NCI-H2029 treated with DMSO at 0.1 percent for 48 hours (cell line): Measurements from ENCODE around the gene DDX4.
A peak's percentile ranks its signal among the peaks of the same experiment; 100 is the strongest.
"Not testable (repeated sequence)": the region's sequence is repeated elsewhere in the genome, so short reads cannot be mapped to it uniquely, and the experiment has no call there.

Source experiments
- DNase-seq: peaks from one replicate; lab custom pipeline; 2025; lab: John Stamatoyannopoulos, UW

Gene DDX4

DNA sequence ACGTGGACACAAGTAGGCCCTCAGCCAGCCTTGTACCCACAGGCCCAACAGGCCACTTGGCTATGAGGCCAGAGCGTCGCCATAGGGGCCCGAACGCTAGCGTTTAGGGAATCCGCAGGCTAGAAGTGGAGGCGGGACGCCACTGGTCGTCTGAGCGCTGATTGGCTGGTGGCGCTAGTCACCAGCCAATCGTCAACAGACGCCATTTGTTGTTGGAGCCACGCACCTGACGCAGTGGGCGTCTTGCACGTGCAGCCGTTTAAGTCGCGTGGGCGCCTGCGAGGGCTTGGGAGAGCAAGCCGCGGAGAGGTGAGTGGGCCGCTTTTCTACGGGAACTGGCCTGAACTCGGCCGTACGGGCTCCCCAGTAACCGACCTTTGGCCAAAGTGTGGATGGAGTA, at the start of gene DDX4:
Gene DDX4, plus strand, starts transcription at position 269 of the 400 bp plus-strand sequence. CDS start 903 bp downstream, outside the sequence.
- no peak for DNase-seq

DNA sequence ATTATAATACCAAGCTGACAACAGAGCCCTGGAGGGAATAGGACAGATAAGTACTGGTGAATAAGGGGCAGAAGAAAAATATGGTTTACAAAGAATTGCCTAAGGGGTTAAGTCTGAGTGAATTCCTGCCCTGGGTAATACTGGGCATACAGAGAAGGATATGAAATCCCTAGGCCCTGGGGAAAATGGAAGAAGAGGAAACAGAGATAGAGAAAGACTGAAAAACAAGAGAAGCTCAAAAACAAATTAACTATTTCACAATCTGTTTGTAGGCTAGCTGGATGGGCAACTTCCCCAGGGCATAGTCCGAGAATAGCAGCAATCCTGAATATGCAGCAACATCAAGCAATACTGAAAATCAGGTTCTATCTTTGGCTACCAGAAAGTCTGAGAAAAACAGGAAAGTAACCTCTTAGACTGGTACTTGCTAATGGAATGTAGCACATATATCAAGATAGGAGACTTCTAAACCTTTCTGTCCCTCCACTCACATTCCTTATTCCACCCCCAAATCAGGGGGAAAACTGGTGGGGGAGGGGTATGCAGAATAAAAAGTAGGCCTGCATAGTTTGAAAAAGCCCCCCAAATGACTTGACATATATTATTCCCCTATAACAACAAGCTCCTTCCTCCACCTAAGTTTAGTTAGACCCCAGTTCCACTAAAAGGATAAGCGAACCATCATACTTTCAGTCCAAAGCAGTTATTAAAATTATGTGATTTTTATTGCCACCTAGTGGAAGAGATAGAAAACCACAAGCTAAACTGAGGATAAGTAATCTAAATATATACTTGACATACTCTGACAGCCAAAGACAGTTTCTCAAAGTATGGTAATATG, 46.4 kb upstream of the DDX4 start:
- peak; percentile 59 for DNase-seq

DNA sequence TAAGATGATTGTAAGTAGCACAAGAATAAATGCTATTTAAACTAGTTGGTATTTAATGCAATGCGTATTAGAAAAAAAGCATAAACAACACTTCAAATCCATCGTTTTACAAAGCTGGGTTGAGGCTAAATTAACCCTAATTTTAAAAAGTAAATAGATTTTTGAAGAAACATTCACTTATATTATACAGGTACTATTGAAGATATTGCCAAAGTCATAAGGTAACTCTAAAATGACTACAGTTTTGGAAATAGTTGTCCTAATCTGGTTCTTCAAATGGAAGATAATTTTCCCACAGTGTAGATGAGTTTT, 45.8 kb upstream of the DDX4 start:
- no peak for DNase-seq

DNA sequence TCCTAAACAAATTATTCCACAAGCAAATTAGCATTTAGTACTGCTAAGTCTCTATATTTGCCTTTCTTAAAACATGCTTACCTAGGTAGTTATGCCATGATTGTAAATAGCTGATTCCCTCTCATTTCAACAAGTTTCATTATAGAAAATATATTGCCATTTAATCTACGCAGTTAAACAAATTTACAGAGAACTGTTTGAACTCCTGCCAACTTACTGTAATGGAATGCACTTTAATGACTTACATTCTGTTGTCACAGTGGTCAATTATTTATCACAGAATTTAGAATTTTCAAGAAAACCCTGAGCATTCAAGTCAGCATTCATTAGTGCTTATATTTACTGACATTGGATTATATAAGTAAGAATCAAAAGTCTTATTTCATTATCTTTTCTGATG, 45.4 kb upstream of the DDX4 start:
- no peak for DNase-seq

DNA sequence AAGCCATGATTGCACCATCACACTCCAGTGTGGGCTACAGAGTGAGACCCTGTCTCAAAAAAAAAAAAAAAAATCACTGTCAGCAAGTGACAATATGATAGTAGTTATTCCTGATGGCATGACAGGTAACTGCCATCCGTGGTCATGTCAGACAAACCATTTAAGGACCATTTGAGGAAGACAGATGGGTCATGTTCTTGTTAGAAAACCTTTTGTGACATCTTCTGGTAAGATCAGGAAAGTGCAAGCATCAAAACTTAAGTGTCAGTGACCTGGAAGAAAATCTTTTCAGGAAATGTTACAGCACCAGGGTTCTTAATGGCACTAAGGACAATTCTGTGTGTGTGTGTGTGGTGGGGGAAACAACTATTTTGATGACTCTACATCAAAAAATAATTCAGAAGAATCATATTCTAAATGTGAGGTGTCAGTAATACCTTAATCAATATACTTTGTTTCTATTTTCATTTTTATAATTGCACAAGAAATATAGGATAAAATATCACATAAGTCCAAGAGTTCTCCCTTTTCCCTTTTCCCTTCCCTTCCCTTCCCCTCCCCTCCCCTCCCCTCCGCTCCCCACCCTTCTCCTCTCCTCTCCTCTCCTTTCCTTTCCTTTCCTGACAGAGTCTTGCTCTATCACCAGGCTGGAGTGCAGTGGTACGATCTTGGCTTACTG, 43.6 kb upstream of the DDX4 start:
- DNase-seq, result no peak

DNA sequence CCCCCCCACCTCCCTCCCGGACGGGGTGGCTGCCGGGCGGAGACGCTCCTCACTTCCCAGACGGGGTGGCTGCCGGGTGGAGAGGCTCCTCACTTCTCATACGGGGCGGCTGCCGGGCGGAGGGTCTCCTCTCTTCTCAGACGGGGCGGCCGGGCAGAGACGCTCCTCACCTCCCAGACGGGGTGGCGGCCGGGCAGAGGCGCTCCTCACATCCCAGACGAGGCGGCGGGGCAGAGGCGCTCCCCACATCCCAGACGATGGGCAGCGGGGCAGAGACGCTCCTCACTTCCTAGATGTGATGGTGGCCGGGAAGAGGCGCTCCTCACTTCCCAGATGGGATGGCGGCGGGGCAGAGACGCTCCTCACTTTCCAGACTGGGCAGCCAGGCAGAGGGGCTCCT, 41.2 kb upstream of the DDX4 start:
- DNase-seq, result not testable (repeated sequence)

DNA sequence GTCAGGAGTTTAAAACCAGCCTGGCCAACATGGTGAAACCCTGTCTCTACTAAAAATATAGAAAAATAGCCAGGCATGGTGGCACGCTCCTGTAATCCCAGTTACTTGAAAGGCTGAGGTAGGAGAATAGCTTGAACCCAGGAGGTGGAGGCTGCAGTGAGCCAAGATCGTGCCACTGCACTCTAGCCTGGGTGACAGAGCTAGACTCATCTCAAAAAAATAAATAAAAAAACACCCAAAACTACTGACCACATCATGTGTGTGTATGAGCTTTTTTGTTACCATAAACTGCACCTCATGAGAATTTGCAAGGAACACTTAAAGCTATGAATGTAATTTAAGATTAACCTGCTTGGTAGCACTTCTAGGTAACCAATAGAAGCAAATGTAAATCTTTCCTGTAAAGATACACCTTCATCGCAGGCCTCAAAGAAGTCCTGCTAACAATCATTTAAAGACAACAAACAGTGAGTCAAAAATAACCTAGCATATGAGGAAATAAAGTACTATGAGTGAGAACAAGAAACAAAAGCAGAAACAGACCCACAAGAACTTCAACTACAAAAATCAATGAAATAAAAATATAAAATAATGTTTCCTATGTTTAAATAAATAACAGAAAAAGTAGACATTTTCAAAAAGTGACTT, 38.7 kb upstream of the DDX4 start:
- DNase-seq, result no peak

DNA sequence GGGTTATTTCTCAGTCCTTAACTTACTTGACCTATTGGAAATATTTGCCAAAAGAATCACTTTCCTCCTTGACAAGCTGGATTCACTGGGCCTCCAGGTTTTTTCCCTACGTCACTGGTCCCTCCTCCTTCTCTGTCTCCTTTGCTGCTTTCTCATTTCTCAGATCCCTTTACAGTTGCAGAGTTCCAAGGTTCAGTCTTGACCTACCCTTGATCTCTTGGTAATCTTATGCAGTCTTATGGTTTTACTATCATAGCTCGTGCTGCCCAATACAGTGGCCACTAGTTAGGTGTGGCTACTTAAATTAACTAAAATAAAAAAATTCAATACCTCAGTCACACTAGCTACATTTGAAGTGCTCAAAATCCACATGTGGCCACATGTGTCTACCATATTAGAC, 37.1 kb upstream of the DDX4 start:
- DNase-seq, result no peak

DNA sequence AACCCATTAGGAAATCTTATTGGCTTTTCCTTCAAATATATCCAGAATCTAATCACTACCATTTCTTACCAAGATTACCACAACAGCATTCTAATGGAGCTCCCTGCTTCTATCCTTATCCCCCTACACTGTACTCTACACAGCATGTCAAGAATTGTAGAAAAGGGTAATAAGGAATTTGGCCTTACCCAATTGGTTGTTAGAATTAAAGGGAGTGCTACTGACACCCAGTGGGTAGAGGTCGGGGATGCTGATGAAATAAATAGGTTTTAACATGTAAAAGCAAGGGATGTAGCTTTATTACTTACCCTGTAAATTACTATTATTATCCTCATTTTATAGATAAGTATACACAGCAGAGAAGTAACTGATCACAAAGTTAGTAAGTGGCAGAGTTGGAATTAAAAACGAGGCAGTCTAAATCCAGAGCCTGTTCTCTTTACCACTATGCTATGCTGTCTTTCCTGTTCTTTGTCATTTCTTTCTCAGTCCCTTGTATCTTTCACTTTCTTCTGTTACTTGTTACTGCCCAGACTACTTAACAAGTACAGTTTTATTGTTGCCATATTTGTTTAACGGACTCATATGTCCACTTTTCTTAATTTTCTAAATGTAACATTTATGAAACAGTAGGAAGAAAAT, 36.3 kb upstream of the DDX4 start:
- DNase-seq, result no peak

DNA sequence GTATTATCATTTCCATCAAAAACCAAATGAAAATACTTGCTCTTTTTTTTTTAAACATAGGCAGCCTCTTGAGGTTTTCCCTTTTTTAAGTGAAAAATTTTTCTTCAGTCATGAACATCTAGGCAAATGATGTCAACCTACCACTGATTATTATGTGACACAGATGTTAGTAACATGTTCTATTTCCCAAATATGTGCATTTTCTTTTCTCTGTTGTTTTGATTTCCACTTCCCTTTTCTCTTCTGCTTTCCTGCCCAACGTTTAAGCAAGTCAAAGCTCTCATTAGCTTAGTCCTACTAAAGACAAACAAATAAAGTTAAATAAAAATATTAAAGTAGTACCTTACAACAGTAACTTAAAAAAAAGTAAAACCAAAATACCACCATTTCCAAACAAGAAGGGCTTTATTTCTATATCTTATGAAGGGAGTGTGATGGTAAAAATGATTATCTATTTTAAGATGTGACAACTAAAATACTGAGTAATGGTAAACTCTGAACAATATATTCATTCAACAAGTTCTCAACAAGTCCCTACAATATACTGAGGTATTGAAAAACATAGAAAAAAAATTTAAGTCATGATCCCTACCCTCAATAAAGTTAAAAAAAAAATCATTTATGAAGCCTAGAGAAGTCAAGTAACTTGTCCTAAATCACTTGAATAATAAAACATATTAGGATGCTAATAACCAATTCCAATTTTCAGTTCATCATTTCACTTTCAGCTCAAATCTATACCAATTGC, 35.1 kb upstream of the DDX4 start:
- no peak for DNase-seq

DNA sequence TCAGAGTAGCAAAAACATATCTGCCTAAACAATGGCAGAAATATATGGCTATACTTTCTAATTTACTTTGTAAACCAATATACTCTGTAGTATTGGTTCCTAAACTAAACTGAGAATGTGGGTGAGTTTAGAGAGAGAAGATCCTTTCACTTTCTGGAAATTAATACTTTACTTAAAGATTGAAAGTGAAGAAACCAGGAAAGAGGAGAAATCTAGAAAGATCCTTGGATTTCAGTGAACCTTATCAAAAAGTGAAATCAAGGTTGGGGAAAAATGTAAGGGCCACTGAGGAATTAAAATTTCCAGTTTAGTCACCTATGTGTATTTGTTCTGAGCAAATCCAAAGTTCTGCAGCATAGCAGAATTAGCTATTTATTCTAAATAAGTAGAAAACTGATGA, 31.6 kb upstream of the DDX4 start:
- no peak for DNase-seq

DNA sequence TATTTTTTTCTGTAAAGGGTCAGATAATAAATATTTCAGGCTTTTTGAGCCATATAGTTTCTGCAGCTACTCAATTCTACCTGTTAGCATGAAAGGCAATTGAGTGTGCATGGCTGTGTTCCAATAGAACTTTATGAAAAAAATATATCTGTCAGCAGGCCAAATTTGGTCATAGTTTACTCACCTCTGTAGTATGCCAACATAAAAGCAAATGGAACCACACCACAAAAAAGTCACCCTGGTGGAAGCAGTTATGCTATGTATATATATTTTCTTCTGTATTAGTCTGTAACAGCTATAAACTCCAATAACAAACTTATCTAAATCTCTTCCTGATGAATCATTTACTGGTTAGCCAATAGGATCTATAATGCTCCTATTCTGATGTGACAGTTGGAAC, 29.1 kb upstream of the DDX4 start:
- DNase-seq, result no peak

DNA sequence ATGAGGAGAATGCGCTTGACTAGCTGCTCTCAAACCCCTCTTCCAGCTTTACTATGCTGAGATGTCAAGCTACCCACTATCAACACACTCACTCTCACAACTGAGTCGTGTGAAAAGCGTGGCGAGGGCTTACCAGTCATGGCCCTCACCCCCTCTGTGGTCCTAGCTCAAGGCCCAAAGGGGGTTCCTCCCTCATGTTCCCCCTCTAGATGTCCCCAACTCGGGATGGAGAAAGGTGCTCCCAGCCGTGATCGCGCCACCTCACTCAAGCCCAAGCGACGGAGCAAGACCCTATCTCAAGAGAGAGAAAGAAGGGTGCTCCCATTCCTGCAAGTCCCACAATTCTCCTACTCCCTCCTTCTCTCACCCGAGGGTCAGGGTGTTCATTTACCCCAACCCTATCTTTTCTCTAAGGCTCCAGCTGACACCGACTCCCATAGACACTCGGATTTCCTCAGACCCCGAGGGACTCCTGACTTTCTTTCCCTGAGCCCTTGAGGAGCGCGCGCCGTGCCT, 26.3 kb upstream of the DDX4 start:
- DNase-seq, result no peak

DNA sequence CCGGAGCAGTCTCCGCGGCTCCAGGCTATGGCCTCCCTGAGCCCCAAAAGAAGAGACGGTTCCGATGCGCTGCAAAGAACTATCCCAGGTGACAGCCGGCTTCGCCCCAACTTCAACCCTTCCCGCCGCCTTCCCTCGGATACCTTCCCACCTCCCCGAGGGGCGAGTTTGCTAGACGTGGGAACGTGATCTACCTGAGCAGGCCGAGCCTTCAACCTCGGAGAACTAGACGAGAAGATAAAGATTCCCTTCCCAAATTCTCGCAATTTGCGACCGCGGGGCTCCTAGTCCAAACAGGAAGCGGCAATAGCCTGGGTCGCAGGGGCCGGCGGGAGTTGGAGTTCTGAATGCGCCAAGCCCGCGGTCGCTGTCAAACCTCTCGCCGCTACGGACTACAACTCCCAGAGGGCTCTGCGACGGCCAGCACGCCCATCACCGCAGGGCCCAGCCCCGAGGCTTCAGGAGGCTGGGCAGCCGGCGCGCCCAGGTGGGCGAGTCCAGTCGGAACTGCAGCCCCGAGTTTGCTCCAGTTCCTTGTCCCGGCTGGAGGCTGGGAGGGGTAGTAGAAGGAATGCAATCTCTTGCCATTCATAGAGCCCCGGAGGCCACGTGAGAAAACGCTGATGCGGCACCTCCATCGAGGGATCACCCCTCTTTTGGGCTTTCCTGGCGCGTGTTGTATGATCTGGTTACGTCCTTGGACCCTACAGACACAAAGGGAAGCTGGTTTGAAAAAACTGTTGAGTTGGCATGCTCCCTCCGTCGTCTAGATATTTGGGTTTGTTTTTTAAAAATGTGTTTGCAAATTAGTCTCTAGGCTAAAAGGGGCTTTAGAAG, 25.6 kb upstream of the DDX4 start, which contains the start of gene SLC38A9:
Gene SLC38A9, minus strand, starts transcription at position 302 of the 837 bp plus-strand sequence. CDS start 14,366 bp downstream, outside the sequence.
- DNase-seq, result peak; percentile 81

DNA sequence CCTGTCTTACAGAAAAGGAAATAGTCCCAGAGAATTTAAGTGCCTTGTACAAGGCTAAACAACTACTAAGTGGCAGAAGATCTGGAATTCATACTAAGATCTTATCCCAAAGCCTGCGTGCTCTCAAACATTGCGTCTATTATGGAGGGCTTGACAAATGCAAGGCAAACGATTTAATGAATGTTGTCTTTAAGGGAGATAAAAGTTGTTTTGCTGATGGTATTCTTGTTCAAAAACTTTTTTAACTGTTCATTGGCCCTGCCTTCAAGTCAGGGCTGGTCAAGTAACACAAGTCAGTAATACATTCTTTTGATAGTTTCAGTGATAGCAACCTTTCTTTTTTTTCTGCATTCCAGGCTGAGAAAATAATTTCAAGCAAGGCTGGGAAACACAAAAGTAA, 24.0 kb upstream of the DDX4 start:
- DNase-seq, result no peak

DNA sequence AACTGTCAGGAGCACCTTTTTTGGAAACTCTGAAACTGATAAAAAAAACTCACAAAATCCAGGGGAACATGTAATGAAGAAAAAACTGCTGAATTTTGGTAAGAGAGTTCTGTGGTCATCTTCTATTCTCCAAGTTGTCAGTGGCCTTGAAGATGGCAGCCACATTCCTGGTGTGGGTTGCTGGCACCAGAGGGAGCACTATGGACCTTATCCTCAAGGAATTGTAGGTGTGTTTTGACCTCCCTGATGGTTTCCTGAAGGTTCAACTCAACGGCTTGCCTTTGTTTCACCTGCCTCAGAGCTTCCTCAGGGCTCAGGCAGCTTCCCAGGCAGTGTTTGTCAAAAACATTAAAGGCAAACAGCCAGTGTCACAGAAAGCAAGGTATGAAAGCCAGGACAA, 23.5 kb upstream of the DDX4 start:
- no peak for DNase-seq

DNA sequence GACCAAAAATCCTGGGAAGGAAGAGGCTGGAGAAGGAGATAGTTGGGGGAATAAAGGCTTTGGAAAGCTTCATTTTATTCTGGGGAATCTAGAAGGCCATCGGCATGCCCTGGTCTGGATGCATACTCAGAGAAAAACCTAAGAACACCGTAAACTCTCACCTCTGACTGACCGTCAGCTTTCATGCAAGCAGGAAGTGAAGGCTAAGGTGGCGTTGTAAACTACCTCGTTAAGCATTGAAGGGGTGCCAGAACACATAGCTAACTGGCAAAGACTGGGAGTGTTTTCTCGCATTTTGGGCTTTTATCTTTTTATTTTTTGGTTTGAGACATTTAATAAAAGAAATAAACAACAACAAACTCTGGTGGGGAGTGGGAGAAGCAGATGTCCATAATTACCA, 23.1 kb upstream of the DDX4 start:
- peak; percentile 9 for DNase-seq

DNA sequence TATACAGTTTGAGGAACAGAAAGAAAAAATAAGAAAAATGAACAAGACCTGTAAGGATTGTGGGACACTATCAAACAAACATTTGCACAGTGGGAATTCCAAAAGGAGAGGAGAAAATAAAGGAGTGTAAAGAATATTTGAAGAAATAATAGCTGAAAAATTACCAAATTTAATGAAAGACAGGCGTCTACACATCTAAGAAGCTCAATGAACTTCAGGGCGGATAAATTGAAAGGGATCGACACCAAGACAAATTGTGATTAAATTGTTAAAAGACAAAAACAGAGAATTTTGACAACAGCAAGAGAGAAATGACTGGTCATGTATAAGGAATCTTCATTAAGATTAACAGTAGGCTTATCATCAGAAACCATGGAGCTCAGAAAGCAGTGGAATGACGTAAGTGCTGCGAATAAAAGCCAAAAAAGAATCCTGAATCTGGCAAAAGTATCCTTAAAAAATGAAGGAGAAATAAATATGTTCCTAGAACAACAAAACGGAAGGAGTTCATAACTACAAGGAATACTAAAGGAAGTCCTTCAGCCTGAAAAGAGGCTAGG, 22.3 kb upstream of the DDX4 start:
- DNase-seq, result no peak

DNA sequence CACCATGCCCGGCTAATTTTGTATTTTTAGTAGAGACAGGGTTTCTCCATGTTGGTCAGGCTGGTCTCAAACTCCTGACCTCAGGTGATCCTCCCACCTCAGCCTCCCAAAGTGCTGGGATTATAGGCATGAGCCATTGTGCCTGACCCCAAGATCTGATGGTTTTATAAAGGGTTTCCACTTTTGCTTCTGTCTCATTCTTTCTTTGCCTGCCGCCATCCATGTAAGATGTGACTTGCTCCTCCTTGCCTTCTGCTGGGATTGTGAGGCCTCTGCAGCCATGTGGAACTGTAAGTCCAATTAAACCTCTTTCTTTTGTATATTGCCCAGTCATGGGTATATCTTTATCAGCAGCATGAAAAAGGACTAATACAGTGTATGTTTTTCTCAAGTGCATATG, 18.8 kb upstream of the DDX4 start:
- DNase-seq, result not testable (repeated sequence)

DNA sequence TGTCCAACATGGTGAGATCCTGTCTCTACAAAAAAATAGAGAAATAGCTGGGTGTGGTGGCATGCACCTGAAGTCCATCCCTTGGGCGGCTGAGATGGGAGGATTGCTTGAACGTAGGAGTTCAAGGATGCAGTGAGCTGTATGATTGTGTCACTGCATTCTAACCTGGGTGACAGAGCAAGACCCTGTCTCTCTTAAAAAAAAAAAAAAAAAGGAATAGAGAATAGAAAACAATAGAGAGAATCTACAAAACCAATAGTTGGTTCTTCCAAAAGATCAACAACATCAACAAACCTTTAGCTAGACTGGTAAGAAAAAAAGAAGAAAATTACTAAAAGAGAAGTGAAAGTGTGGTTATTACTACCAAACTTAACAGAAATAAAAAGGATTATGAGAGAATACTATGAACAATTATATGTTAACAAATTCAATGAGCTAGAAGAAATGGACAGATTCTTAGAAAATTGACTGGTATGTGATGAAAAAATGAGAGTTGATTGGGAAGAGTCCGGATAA, 17.6 kb upstream of the DDX4 start:
- DNase-seq, result no peak
